Tibial nerve (tissue), 4 donors: ENCODE results near the gene XPO1.

Experiments used
- EP300 ChIP-seq, 2 donors: sonication (generic); formaldehyde crosslinking; IDR thresholded peaks; one replicate each; pipeline ENCODE4 v1.6.1; 2017; ENCODE audit warnings: antibody characterized with exemption in 2 of 2, mild to moderate bottlenecking in 1 of 2
- POLR2A ChIP-seq, 2 donors: fragments of 450-650 bp; IDR thresholded peaks; one replicate each; pipeline ENCODE4 v1.6.1; 2017; ENCODE audit warnings: antibody characterized with exemption in 2 of 2, mild to moderate bottlenecking in 2 of 2, moderate library complexity in 2 of 2
- TF ChIP-seq, protein P1 (sequence below), 5 experiments: fragments of 200-600 bp in 3 of 5; fragments of 450-650 bp in 2 of 5; sonication (generic) in 3 of 5; IDR thresholded peaks; one replicate each; pipeline ENCODE4 v1.5.1; 2016 to 2019; ENCODE audit warnings: antibody characterized with exemption in 5 of 5, mild to moderate bottlenecking in 3 of 5, moderate library complexity in 2 of 5

GRCh38 chr2:61535449-61535848 lies 2.7 kb downstream of the XPO1 start:
- TF ChIP-seq, protein P1, sequence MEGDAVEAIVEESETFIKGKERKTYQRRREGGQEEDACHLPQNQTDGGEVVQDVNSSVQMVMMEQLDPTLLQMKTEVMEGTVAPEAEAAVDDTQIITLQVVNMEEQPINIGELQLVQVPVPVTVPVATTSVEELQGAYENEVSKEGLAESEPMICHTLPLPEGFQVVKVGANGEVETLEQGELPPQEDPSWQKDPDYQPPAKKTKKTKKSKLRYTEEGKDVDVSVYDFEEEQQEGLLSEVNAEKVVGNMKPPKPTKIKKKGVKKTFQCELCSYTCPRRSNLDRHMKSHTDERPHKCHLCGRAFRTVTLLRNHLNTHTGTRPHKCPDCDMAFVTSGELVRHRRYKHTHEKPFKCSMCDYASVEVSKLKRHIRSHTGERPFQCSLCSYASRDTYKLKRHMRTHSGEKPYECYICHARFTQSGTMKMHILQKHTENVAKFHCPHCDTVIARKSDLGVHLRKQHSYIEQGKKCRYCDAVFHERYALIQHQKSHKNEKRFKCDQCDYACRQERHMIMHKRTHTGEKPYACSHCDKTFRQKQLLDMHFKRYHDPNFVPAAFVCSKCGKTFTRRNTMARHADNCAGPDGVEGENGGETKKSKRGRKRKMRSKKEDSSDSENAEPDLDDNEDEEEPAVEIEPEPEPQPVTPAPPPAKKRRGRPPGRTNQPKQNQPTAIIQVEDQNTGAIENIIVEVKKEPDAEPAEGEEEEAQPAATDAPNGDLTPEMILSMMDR (IDR thresholded peaks at IDR 0.05): no peak
- TF ChIP-seq POLR2A (IDR thresholded peaks at IDR 0.05): no peak
- no peak for TF ChIP-seq EP300 (IDR thresholded peaks at IDR 0.05)
